GM23338 (cell line): ENCODE measurements around the gene EIF2S3. TPM values are rescaled to one million over a fixed set of nuclear protein-coding genes. Genes with fewer than 3 reads are reported as not detected.

Experiments
- ATAC-seq: fragments of 200-7000 bp; cut with Tn5 transposase; 3 replicates; pipeline ENCODE4 v1.9.1; 2020
- DNase-seq: peaks from one replicate; pipeline ENCODE4 v3.0.0-alpha.2; 2015; ENCODE audit warnings: low spot score
- H2AFZ ChIP-seq: fragments of 200-600 bp; sonication (generic); 2 replicates; pipeline ENCODE4 v1.8.0; 2016; ENCODE audit warnings: antibody characterized with exemption, mild to moderate bottlenecking, moderate library complexity
- H3F3A ChIP-seq: fragments of 200-600 bp; sonication (generic); replicated peaks from 2 replicates; pipeline ENCODE4 v1.8.0; 2017; ENCODE audit warnings: antibody characterized with exemption, mixed run types, low read depth
- H3K27ac ChIP-seq: fragments of 200-600 bp; sonication (generic); 2 replicates; pipeline ENCODE4 v1.6.1; 2016; ENCODE audit warnings: low read depth
- H3K27me3 ChIP-seq: fragments of 200-600 bp; sonication (generic); 2 replicates; pipeline ENCODE4 v1.8.0; 2016; ENCODE audit warnings: mild to moderate bottlenecking, mixed run types, moderate library complexity; ENCODE audit not compliant: insufficient read depth
- H3K36me3 ChIP-seq: fragments of 200-600 bp; sonication (generic); 2 replicates; pipeline ENCODE4 v1.8.0; 2016; ENCODE audit warnings: mild to moderate bottlenecking; ENCODE audit not compliant: insufficient read depth
- H3K4me1 ChIP-seq: fragments of 200-600 bp; sonication (generic); 2 replicates; pipeline ENCODE4 v1.8.0; 2016; ENCODE audit warnings: mild to moderate bottlenecking, moderate library complexity; ENCODE audit not compliant: insufficient read depth
- H3K4me2 ChIP-seq: fragments of 200-600 bp; sonication (generic); 2 replicates; pipeline ENCODE4 v1.7.1; 2017; ENCODE audit warnings: mixed run types
- H3K4me3 ChIP-seq: fragments of 200-600 bp; sonication (generic); 2 replicates; pipeline ENCODE4 v1.6.1; 2016; ENCODE audit warnings: mixed run types
- H3K79me2 ChIP-seq: fragments of 200-600 bp; sonication (generic); replicated peaks from 2 replicates; pipeline ENCODE4 v1.8.0; 2017; ENCODE audit warnings: mild to moderate bottlenecking; ENCODE audit not compliant: insufficient read depth
- H3K9me2 ChIP-seq: fragments of 200-600 bp; sonication (generic); 2 replicates; pipeline ENCODE4 v1.8.0; 2017; ENCODE audit not compliant: insufficient read depth
- H4K20me1 ChIP-seq: fragments of 200-600 bp; sonication (generic); replicated peaks from 2 replicates; pipeline ENCODE4 v1.8.0; 2017; ENCODE audit warnings: mild to moderate bottlenecking; ENCODE audit not compliant: insufficient read depth
- H3K27ac Mint-ChIP-seq: 2 replicates; pipeline ENCODE4 v1.8.0; 2020; ENCODE audit warnings: inconsistent platforms, mild to moderate bottlenecking, moderate library complexity, mixed read lengths
- H3K27me3 Mint-ChIP-seq: 3 replicates; pipeline ENCODE4 v1.8.0; 2022; ENCODE audit warnings: low read depth, mild to moderate bottlenecking, moderate library complexity, mixed read lengths, inconsistent platforms; ENCODE audit not compliant: insufficient read depth, poor library complexity
- H3K36me3 Mint-ChIP-seq: 3 replicates; pipeline ENCODE4 v1.8.0; 2021; ENCODE audit warnings: low read depth, mild to moderate bottlenecking, inconsistent platforms, moderate library complexity, mixed read lengths
- H3K4me1 Mint-ChIP-seq: 3 replicates; pipeline ENCODE4 v1.8.0; 2020; ENCODE audit warnings: mild to moderate bottlenecking, inconsistent platforms, mixed read lengths
- H3K4me3 Mint-ChIP-seq: 3 replicates; pipeline ENCODE4 v1.8.0; 2021; ENCODE audit warnings: moderate library complexity, mild to moderate bottlenecking, inconsistent platforms, mixed read lengths
- H3K9me3 Mint-ChIP-seq: 3 replicates; pipeline ENCODE4 v1.8.0; 2020; ENCODE audit warnings: moderate library complexity, mild to moderate bottlenecking, inconsistent platforms, mixed read lengths
- CREB1 ChIP-seq: fragments of 250-450 bp; sonication (Bioruptor Pico); IDR thresholded peaks from 2 replicates; pipeline ENCODE4 v1.5.0; 2020; ENCODE audit warnings: low read depth, mild to moderate bottlenecking, moderate library complexity
- CTCF ChIP-seq, 2 experiments: fragments of 200-600 bp in 1 of 2; sonication (generic) in 1 of 2; conservative IDR thresholded peaks; 2 replicates each; pipeline versions ENCODE4 v1.5.1 to v1.6.1; 2016 to 2017; ENCODE audit warnings: antibody characterized with exemption in 2 of 2, low read depth in 2 of 2, mild to moderate bottlenecking in 2 of 2, moderate library complexity in 1 of 2
- ETS1 ChIP-seq: IDR thresholded peaks from 2 replicates; pipeline ENCODE4 v1.6.1; 2016; ENCODE audit warnings: antibody characterized with exemption
- EZH2 ChIP-seq: fragments of 200-600 bp; sonication (generic); IDR thresholded peaks from one replicate; pipeline ENCODE4 v1.8.0; 2017; ENCODE audit warnings: antibody characterized with exemption, mild to moderate bottlenecking, low read depth; ENCODE audit not compliant: unreplicated experiment
- EZH2phosphoT487 ChIP-seq: fragments of 200-600 bp; sonication (generic); IDR thresholded peaks from one replicate; pipeline ENCODE4 v1.8.1; 2018; ENCODE audit warnings: antibody characterized with exemption; ENCODE audit not compliant: unreplicated experiment
- JUNB ChIP-seq: IDR thresholded peaks from one replicate; pipeline ENCODE4 v1.6.1; 2016; ENCODE audit warnings: antibody characterized with exemption; ENCODE audit not compliant: unreplicated experiment
- NANOG ChIP-seq: IDR thresholded peaks from 2 replicates; pipeline ENCODE4 v1.6.1; 2016; ENCODE audit warnings: antibody characterized with exemption, borderline replicate concordance
- POLR2AphosphoS5 ChIP-seq: IDR thresholded peaks from 2 replicates; pipeline ENCODE4 v1.6.1; 2016; ENCODE audit warnings: antibody characterized with exemption, low read depth
- REST ChIP-seq: IDR thresholded peaks from one replicate; pipeline ENCODE4 v1.6.1; 2018; ENCODE audit warnings: antibody characterized with exemption; ENCODE audit not compliant: unreplicated experiment
- STAT1 ChIP-seq: IDR thresholded peaks from one replicate; pipeline ENCODE4 v1.6.1; 2016; ENCODE audit warnings: antibody characterized with exemption; ENCODE audit not compliant: unreplicated experiment
- ZNF114 ChIP-seq: fragments of 250-450 bp; sonication (Bioruptor Pico); IDR thresholded peaks from 2 replicates; pipeline ENCODE4 v1.5.0; 2020; ENCODE audit warnings: mild to moderate bottlenecking, moderate library complexity
- ZNF331 ChIP-seq: fragments of 250-450 bp; sonication (Bioruptor Pico); IDR thresholded peaks from 2 replicates; pipeline ENCODE4 v1.5.0; 2020; ENCODE audit warnings: low read depth, mild to moderate bottlenecking, moderate library complexity
- ZNF462 ChIP-seq: fragments of 250-450 bp; sonication (Bioruptor Pico); IDR thresholded peaks from 2 replicates; pipeline ENCODE4 v1.5.0; 2020; ENCODE audit warnings: mild to moderate bottlenecking, moderate library complexity
- polyA plus RNA-seq: library from polyadenylated mRNA; unstranded; fragments of >200 nt; fragmentation: Nextera tagmentation; extraction: Ambion mirVana; gene quantifications from 2 replicates; pipeline ENCODE4 v1.2.1, GENCODE V29; 2016
- total RNA-seq: library from RNA; depleted of rRNA; stranded (reverse); fragments of >200 nt; shearing (Covaris generic); gene quantifications from 2 replicates; pipeline ENCODE4 v1.2.3, GENCODE V29; 2014

Gene EIF2S3
- total and polyA plus RNA-seq, 2 experiments from 2014 or later = 90.5 to 323 TPM

GRCh38 chrX:24080704-24081103 lies 25.9 kb downstream of the EIF2S3 start:
- Mint-ChIP-seq H3K27ac (0 out of 2 replicates have a peak overlapping the region, but pooled peaks have one; percentile 48), H3K4me3 (no peak overlapping the region), H3K27me3 (no peaks in the 10 kb centered on the region), H3K9me3 (no peaks in the 10 kb centered on the region), H3K4me1 (peaks cover 5% of the 10 kb centered on the region; the same call in 2 of the 3 replicates), H3K36me3 (peaks cover 29% of the 10 kb centered on the region)
- Histone ChIP-seq H3K4me2 (no peak overlapping the region), H3K79me2 (no peaks in the 10 kb centered on the region), H4K20me1 (no peaks in the 10 kb centered on the region), H3F3A (no peaks in the 10 kb centered on the region; the same call in 1 of the 2 replicates), H3K27ac (peak overlapping the region; percentile 50; the same call in 1 of the 2 replicates), H2AFZ (no peak overlapping the region), H3K4me1 (no peaks in the 10 kb centered on the region), H3K36me3 (peaks cover 9% of the 10 kb centered on the region; the same call in 1 of the 2 replicates), H3K9me2 (no peaks in the 10 kb centered on the region), H3K27me3 (no peaks in the 10 kb centered on the region), H3K4me3 (no peak overlapping the region)
- no peak for DNase-seq
- no peak for ATAC-seq
- no peak for TF ChIP-seq STAT1
- TF ChIP-seq ZNF462 = no peak
- no peak for TF ChIP-seq REST
- no peak for TF ChIP-seq JUNB
- no peak for TF ChIP-seq POLR2AphosphoS5
- TF ChIP-seq EZH2 = no peak
- TF ChIP-seq CTCF (conservative IDR thresholded peaks at IDR 0.05; ENCODE audit: low read depth in 2 of 2) = no peak
- TF ChIP-seq ZNF331 (CRISPR knock-in tag) = no peak
- TF ChIP-seq EZH2phosphoT487 = no peak
- no peak for TF ChIP-seq ETS1
- no peak for TF ChIP-seq NANOG
- TF ChIP-seq CREB1 (CRISPR knock-in tag) = no peak
- TF ChIP-seq ZNF114 (CRISPR knock-in tag) = no peak
